H1 (cell line): ENCODE measurements around the gene SIGLEC14. TPM values are rescaled to one million over a fixed set of nuclear protein-coding genes. Genes with fewer than 3 reads are reported as not detected.

ENCODE experiments used
- CTCF ChIA-PET: fragments of 300-600 bp; sonication (Branson Sonifier 250); formaldehyde crosslinking; loops from one replicate; lab custom pipeline; 2021; ENCODE audit not compliant: partially characterized antibody; lab: Charles Lee
- POLR2A ChIA-PET: fragments of 300-600 bp; sonication (Branson Sonifier 250); formaldehyde crosslinking; loops from one replicate; lab custom pipeline; 2021; ENCODE audit warnings: inconsistent platforms; ENCODE audit not compliant: partially characterized antibody; lab: Charles Lee
- DNase-seq, 2 experiments: peaks; one replicate each; pipeline versions ENCODE4 v3.0.0 to v3.0.0-alpha.2; 2010 to 2022; ENCODE audit warnings: low spot score in 2 of 2, low read depth in 1 of 2, mixed read lengths in 1 of 2
- FAIRE-seq: peaks from 2 replicates; lab custom pipeline; 2011; peaks lifted over from hg19 to GRCh38; lab: Jason Lieb, UNC
- H2AFZ ChIP-seq: 2 replicates; pipeline ENCODE4 v1.8.1; 2012; ENCODE audit warnings: low read length, inconsistent platforms
- H2AK5ac ChIP-seq: 2 replicates; pipeline ENCODE4 v1.6.1; 2013; ENCODE audit warnings: low read depth, low read length
- H2BK120ac ChIP-seq: replicated peaks from 2 replicates; pipeline ENCODE3; 2013; ENCODE audit warnings: low read depth, low read length, inconsistent platforms
- H2BK12ac ChIP-seq: 2 replicates; pipeline ENCODE4 v1.6.1; 2013; ENCODE audit warnings: low read depth, low read length
- H2BK15ac ChIP-seq: 2 replicates; pipeline ENCODE4 v1.6.1; 2013; ENCODE audit warnings: low read length
- H2BK20ac ChIP-seq: 2 replicates; pipeline ENCODE4 v1.6.1; 2013; ENCODE audit warnings: low read length
- H2BK5ac ChIP-seq: 2 replicates; pipeline ENCODE4 v1.6.1; 2013; ENCODE audit warnings: low read depth, low read length
- H3K14ac ChIP-seq: 2 replicates; pipeline ENCODE4 v1.6.1; 2013; ENCODE audit warnings: inconsistent platforms; ENCODE audit not compliant: insufficient read length
- H3K18ac ChIP-seq: 2 replicates; pipeline ENCODE4 v1.6.1; 2013; ENCODE audit warnings: low read length; ENCODE audit errors: extremely low read depth
- H3K23ac ChIP-seq: 2 replicates; pipeline ENCODE4 v1.6.1; 2013; ENCODE audit warnings: inconsistent platforms; ENCODE audit not compliant: insufficient read length
- H3K23me2 ChIP-seq: 2 replicates; pipeline ENCODE4 v1.6.1; 2013; ENCODE audit warnings: low read depth, low read length
- H3K27ac ChIP-seq: 2 replicates; pipeline ENCODE4 v1.6.1; 2011; ENCODE audit warnings: low read depth, low read length, inconsistent platforms
- H3K27me3 ChIP-seq, 4 experiments: replicated peaks in 1 of 4; 1 replicate in 1 of 4; 2 replicates in 3 of 4; pipeline versions ENCODE4 v1.6.1 to v1.8.1; 2011 to 2013; ENCODE audit warnings: low read length in 3 of 4, mild to moderate bottlenecking in 3 of 4, inconsistent platforms in 2 of 4, mixed read lengths in 2 of 4, moderate library complexity in 1 of 4; ENCODE audit not compliant: control insufficient read depth in 3 of 4, insufficient read depth in 3 of 4; ENCODE audit errors: extremely low read depth in 1 of 4
- H3K36me3 ChIP-seq, 4 experiments: 2 replicates each; pipeline versions ENCODE4 v1.6.1 to v1.8.1; 2011 to 2013; ENCODE audit warnings: mild to moderate bottlenecking in 4 of 4, low read length in 3 of 4, moderate library complexity in 2 of 4, control low read depth in 1 of 4, inconsistent platforms in 1 of 4; ENCODE audit not compliant: insufficient read depth in 4 of 4, control insufficient read depth in 2 of 4
- H3K4ac ChIP-seq: replicated peaks from 2 replicates; pipeline ENCODE3; 2013; ENCODE audit warnings: low read length, low read depth, mixed read lengths, inconsistent platforms; ENCODE audit not compliant: insufficient read length
- H3K4me1 ChIP-seq, 4 experiments: replicated peaks in 1 of 4; 1 replicate in 1 of 4; 2 replicates in 3 of 4; pipeline versions ENCODE4 v1.6.1 to v1.8.1; 2011 to 2013; ENCODE audit warnings: low read length in 3 of 4, inconsistent platforms in 2 of 4, mixed read lengths in 1 of 4; ENCODE audit not compliant: insufficient read depth in 4 of 4, control insufficient read depth in 3 of 4
- H3K4me2 ChIP-seq, 2 experiments: 2 replicates each; pipeline versions ENCODE4 v1.6.1 to v1.8.1; 2011 to 2013; ENCODE audit warnings: low read depth in 2 of 2, low read length in 2 of 2, control low read depth in 1 of 2, inconsistent platforms in 1 of 2, mild to moderate bottlenecking in 1 of 2; ENCODE audit not compliant: insufficient read depth in 1 of 2
- H3K4me3 ChIP-seq, 4 experiments: fragments of 200-600, 300-600 bp in 1 of 4; sonication (generic), shearing (Covaris generic), sonication (Bioruptor Twin) in 1 of 4; 2 replicates each; pipeline versions ENCODE4 v1.5.1 to v1.8.1; 2011 to 2016; ENCODE audit warnings: low read length in 4 of 4, low read depth in 3 of 4, control low read depth in 2 of 4, inconsistent platforms in 2 of 4, mild to moderate bottlenecking in 2 of 4, mixed read lengths in 1 of 4, moderate library complexity in 1 of 4; ENCODE audit not compliant: insufficient read depth in 2 of 4; ENCODE audit errors: extremely low read depth in 1 of 4
- H3K56ac ChIP-seq: replicated peaks from 2 replicates; pipeline ENCODE3; 2013; ENCODE audit warnings: low read depth, mild to moderate bottlenecking, mixed read lengths, low read length, inconsistent platforms; ENCODE audit not compliant: insufficient read length
- H3K79me1 ChIP-seq: 2 replicates; pipeline ENCODE4 v1.6.1; 2013; ENCODE audit warnings: low read depth, low read length, control low read depth
- H3K79me2 ChIP-seq, 2 experiments: 2 replicates each; pipeline versions ENCODE4 v1.6.1 to v1.8.1; 2012 to 2013; ENCODE audit warnings: low read length in 2 of 2, mild to moderate bottlenecking in 2 of 2, inconsistent platforms in 1 of 2; ENCODE audit not compliant: insufficient read depth in 2 of 2, control insufficient read depth in 1 of 2
- H3K9ac ChIP-seq, 4 experiments: replicated peaks in 1 of 4; 1 replicate in 1 of 4; 2 replicates in 3 of 4; pipeline versions ENCODE4 v1.6.1 to v1.8.1; 2011 to 2013; ENCODE audit warnings: low read depth in 3 of 4, low read length in 3 of 4, control low read depth in 2 of 4, mild to moderate bottlenecking in 2 of 4, moderate library complexity in 2 of 4, inconsistent platforms in 1 of 4; ENCODE audit errors: extremely low read depth in 1 of 4
- H3K9me3 ChIP-seq, 2 experiments: 2 replicates each; pipeline versions ENCODE4 v1.6.1 to v1.8.1; 2012 to 2013; ENCODE audit warnings: mild to moderate bottlenecking in 2 of 2, moderate library complexity in 2 of 2, control low read depth in 1 of 2, inconsistent platforms in 1 of 2, low read depth in 1 of 2, low read length in 1 of 2, mixed read lengths in 1 of 2; ENCODE audit not compliant: insufficient read depth in 2 of 2
- H4K20me1 ChIP-seq, 2 experiments: replicated peaks in 1 of 2; 2 replicates each; pipeline versions ENCODE3 to v1.8.1; 2011 to 2013; ENCODE audit warnings: inconsistent platforms in 2 of 2, low read length in 2 of 2, mild to moderate bottlenecking in 1 of 2; ENCODE audit not compliant: insufficient read depth in 2 of 2, control insufficient read depth in 1 of 2
- H4K5ac ChIP-seq: 2 replicates; pipeline ENCODE4 v1.6.1; 2013; ENCODE audit warnings: low read length, low read depth, mixed read lengths, inconsistent platforms; ENCODE audit not compliant: insufficient read length
- H4K8ac ChIP-seq: 2 replicates; pipeline ENCODE4 v1.8.0; 2013; ENCODE audit warnings: mild to moderate bottlenecking, moderate library complexity, low read length, inconsistent platforms; ENCODE audit not compliant: insufficient read depth; ENCODE audit errors: extremely low read depth
- H4K91ac ChIP-seq: replicated peaks from 2 replicates; pipeline ENCODE3; 2013; ENCODE audit warnings: low read length, mixed read lengths, inconsistent platforms; ENCODE audit not compliant: insufficient read length
- CREB1 ChIP-seq: IDR thresholded peaks from 2 replicates; pipeline ENCODE4 v1.6.1; 2012; ENCODE audit warnings: inconsistent platforms
- E2F6 ChIP-seq: IDR thresholded peaks from 2 replicates; pipeline ENCODE4 v1.6.1; 2012; ENCODE audit warnings: inconsistent platforms
- PHF8 ChIP-seq: fragments of 200-600 bp; sonication (generic); conservative IDR thresholded peaks from 2 replicates; pipeline ENCODE4 v1.7.1; 2012; ENCODE audit warnings: low read depth, mild to moderate bottlenecking, inconsistent platforms, low read length, moderate library complexity
- RNF2 ChIP-seq: fragments of 200-900, 300-1000 bp; sonication (generic); IDR thresholded peaks from 2 replicates; pipeline ENCODE4 v1.7.1; 2016; ENCODE audit warnings: borderline replicate concordance, low read depth, mild to moderate bottlenecking, antibody characterized with exemption, low read length; ENCODE audit not compliant: poor library complexity, severe bottlenecking; ENCODE audit errors: missing control alignments
- RXRA ChIP-seq: IDR thresholded peaks from 2 replicates; pipeline ENCODE4 v1.6.1; 2011; ENCODE audit warnings: low read depth, mild to moderate bottlenecking, low read length, moderate library complexity; ENCODE audit not compliant: insufficient read depth
- TAF1 ChIP-seq: IDR thresholded peaks from 2 replicates; pipeline ENCODE4 v1.6.1; 2011; ENCODE audit warnings: mild to moderate bottlenecking, low read depth, low read length
- WGBS, 2 experiments: shearing (Covaris generic) in 1 of 2; methylation state at CpG; one replicate each; pipeline versions ENCODE4 v1.1.6 to v1.1.7; 2013 to 2015; ENCODE audit warnings: low lambda C conversion rate in 2 of 2, mixed read lengths in 2 of 2, inconsistent platforms in 1 of 2, low coverage in 1 of 2, missing lambda C conversion rate in 1 of 2; ENCODE audit not compliant: insufficient replicate concordance in 2 of 2, insufficient coverage in 1 of 2, insufficient read length in 1 of 2; ENCODE audit errors: extremely low coverage in 1 of 2, missing lambda C conversion rate in 1 of 2; 5-methylcytosine and 5-hydroxymethylcytosine counted together
- polyA plus RNA-seq, 7 experiments: library from polyadenylated mRNA; depleted of rRNA in 3 of 7; stranded (reverse) in 5 of 7; unstranded in 2 of 7; fragments of >200 nt in 5 of 7; fragments of 200-250 nt in 2 of 7; gene quantifications; 1 replicate in 5 of 7; 2 replicates in 1 of 7; 4 replicates in 1 of 7; pipeline versions ENCODE4 v1.2.1 to v1.2.3, GENCODE V29; 2011 to 2013; ENCODE audit warnings: missing spikeins in 2 of 7, mixed read lengths in 2 of 7
- total RNA-seq: library from RNA; stranded (reverse); fragmentation: NEBNext Ultra II Directional; extraction: Animal tissue kit (Norgen Biotek cat#: 25700); gene quantifications from 2 replicates; pipeline ENCODE4 v1.2.1, GENCODE V29; 2021
- TF ChIP-seq, protein P1 (sequence below): IDR thresholded peaks from 2 replicates; pipeline ENCODE4 v1.6.1; 2011; ENCODE audit warnings: low read depth, mild to moderate bottlenecking, low read length; ENCODE audit not compliant: insufficient read depth

The SIGLEC14 gene
- total and polyA plus RNA-seq, 2 of the 8 experiments (the other 6 are each of a cell fraction or from before 2014, with no cell fraction given), result not detected

DNA sequence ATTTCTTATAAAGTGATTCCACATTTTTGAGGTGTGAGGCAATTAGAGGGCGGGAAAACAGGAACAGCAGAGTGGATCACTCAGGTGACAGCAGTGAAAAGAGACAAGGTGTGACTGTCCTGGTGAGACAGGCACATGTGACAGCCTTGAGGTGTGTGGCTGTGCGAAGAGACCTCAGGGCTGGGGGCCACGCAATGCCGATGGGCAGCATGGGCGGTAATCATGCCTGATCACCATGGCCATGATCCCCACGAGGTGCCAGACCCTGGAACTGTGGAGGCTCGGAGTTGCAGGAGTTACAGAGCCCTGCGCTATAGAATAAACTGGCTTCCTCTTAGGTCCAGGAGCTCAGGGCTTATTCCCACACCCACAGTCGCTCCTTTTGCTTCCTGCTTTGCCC is 48.5 kb upstream of the SIGLEC14 start:
- peaks cover 7% of the 10 kb centered on the region; the same call in 1 of the 2 replicates for H3K23me2 ChIP-seq
- no peak overlapping the region for H4K8ac ChIP-seq
- H2BK12ac ChIP-seq, result no peak overlapping the region
- no peak overlapping the region for H3K4me3 ChIP-seq
- TF ChIP-seq RNF2, result no peak
- no peak for TF ChIP-seq TAF1
- TF ChIP-seq, protein P1, sequence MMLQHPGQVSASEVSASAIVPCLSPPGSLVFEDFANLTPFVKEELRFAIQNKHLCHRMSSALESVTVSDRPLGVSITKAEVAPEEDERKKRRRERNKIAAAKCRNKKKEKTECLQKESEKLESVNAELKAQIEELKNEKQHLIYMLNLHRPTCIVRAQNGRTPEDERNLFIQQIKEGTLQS, result no peak
- TF ChIP-seq CREB1, result no peak
- TF ChIP-seq RXRA, result no peak
- TF ChIP-seq PHF8, result no peak
- TF ChIP-seq E2F6, result no peak
- TF ChIP-seq, all 59 proteins: peak for 0
- 0 out of 8 replicates have a peak, but pooled peaks cover 0 to 4% (median 0%) of the 10 kb centered on the region in 4 experiments for H3K36me3 ChIP-seq
- no peak overlapping the region for H3K9ac ChIP-seq
- H3K56ac ChIP-seq, result no peak overlapping the region
- H3K4me2 ChIP-seq, result no peak overlapping the region
- H3K27ac ChIP-seq, result no peak overlapping the region
- POLR2A ChIA-PET, result interaction anchor here (1.0 kb wide), 1 partner anchor 8 kb away, joined by 3 read pairs; no protein-coding TSS in a partner anchor
- no peak overlapping the region for H4K91ac ChIP-seq
- H2AK5ac ChIP-seq, result no peak overlapping the region
- H3K9me3 ChIP-seq, result no peaks in the 10 kb centered on the region
- peaks cover 0 to 12% of the 10 kb centered on the region in 2 experiments; a peak in 1 of 4 replicates for H3K79me2 ChIP-seq
- H3K79me1 ChIP-seq, result peaks cover 11% of the 10 kb centered on the region
- WGBS, 2 experiments, result 90% methylated on average over 9 of the region's 9 CpGs; no CpG with 5 or more reads in 1 of the 2 experiments
- DNase-seq (no peak), FAIRE-seq (no peak)
- H4K20me1 ChIP-seq, result peaks cover 0 to 7% of the 10 kb centered on the region in 2 experiments
- H3K4ac ChIP-seq, result no peak overlapping the region
- no peak overlapping the region for H2AFZ ChIP-seq
- H3K14ac ChIP-seq, result no peak overlapping the region
- CTCF ChIA-PET, result interaction anchor here (1.0 to 2.2 kb wide), 2 partner anchors 36 to 83 kb away, joined by 3 to 6 read pairs; no protein-coding TSS in a partner anchor
- no peak overlapping the region for H2BK20ac ChIP-seq
- no peak overlapping the region for H3K23ac ChIP-seq
- H3K4me1 ChIP-seq, result peaks cover 0 to 11% (median 4%) of the 10 kb centered on the region in 4 experiments; a peak in 4 of 7 replicates
- H2BK15ac ChIP-seq, result no peak overlapping the region
- no peak overlapping the region for H3K18ac ChIP-seq
- H2BK5ac ChIP-seq, result no peak overlapping the region
- H3K27me3 ChIP-seq, result no peaks in the 10 kb centered on the region
- H4K5ac ChIP-seq, result no peak overlapping the region
- H2BK120ac ChIP-seq, result no peak overlapping the region
